ENCODE results near the gene ZNF730. TPM values are rescaled to one million over a fixed set of nuclear protein-coding genes. Genes with fewer than 3 reads are reported as not detected.
"Not testable (repeated sequence)": the region's sequence is repeated elsewhere in the genome, so short reads cannot be mapped to it uniquely, and the experiment has no call there.

ZNF730 gene
- polyA plus RNA-seq (2013, experiment 1 of 4) = 31.5 TPM
- 23.7 TPM for polyA plus RNA-seq (2013, experiment 2 of 4)
- polyA plus RNA-seq (2013, experiment 3 of 4) = 23.8 TPM
- polyA plus RNA-seq (2013, experiment 4 of 4) = 23.7 TPM

DNA sequence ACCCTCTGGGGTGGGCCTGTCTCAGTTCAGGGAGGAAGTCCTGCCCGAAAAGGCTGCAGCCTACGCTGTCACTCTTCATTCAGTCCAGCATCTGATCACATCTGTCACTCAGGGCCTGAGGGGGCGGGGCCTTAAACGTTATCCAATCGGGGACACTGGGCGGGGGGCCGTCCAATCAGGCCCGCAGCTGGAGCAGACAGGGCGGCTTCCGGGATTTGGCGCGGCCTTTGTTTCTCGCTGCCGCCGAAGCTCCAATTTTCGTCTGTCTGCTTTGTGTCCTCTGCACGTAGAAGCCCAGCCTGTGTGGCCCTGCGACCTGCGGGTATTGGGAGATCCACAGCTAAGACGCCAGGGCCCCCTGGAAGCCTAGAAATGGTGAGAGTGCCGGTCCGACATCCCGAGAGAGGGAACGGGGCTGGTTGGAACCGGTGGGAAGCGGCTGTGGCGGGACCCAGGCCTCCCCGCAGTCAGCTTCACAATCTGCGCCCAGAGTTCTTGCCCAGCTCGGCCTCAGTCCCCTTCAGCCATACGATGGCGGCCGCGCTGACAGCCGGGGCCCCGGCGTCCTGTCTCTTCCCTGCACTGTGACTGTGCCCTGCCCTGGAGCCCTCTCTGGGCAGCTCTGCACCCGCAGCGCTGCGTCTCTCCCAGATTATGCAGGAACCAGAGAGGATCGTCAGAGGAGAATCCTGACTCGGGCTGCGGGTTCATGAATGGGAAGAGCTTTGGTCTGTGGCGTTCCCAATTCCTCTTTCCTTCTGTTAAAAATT, at the start of gene ZNF730:
Gene ZNF730, plus strand, starts transcription at position 224 of the 770 bp plus-strand sequence. Its CDS starts 149 bp downstream, at position 373.
- Histone ChIP-seq H3K4me1 (ENCODE audit: control insufficient read depth, insufficient read depth, low read length) (no peaks in the 10 kb centered on the region), H3K27ac (ENCODE audit: insufficient read depth, low read depth, low read length, poor library complexity, severe bottlenecking) (peak within 1 kb of the TSS; percentile 100), H3K27me3 (ENCODE audit: control insufficient read depth, insufficient read depth, low read length, poor library complexity, severe bottlenecking) (no peaks in the 10 kb centered on the region), H3K36me3 (ENCODE audit: control insufficient read depth, insufficient read depth, low read length) (peaks cover 2% of the 10 kb centered on the region), H3K4me3 (ENCODE audit: insufficient read depth, low read depth, low read length) (peak within 1 kb of the TSS; percentile 72), H3K9me3 (ENCODE audit: control insufficient read depth, low read length) (no peaks in the 10 kb centered on the region)
- 0 to 1% methylated on average over 43 to 44 of the region's 44 CpGs for whole genome bisulfite sequencing, 2 experiments

GRCh38 chr19:23070353-23071146, 46.3 kb upstream of the ZNF730 start:
- 75 to 80% methylated on average over 43 of the region's 43 CpGs for WGBS, 2 experiments
- Histone ChIP-seq H3K4me1 (ENCODE audit: control insufficient read depth, insufficient read depth, low read length) (no peaks in the 10 kb centered on the region), H3K4me3 (ENCODE audit: insufficient read depth, low read depth, low read length) (no peak overlapping the region), H3K27ac (ENCODE audit: insufficient read depth, low read depth, low read length, poor library complexity, severe bottlenecking) (no peak overlapping the region), H3K27me3 (ENCODE audit: control insufficient read depth, insufficient read depth, low read length, poor library complexity, severe bottlenecking) (no peaks in the 10 kb centered on the region), H3K36me3 (ENCODE audit: control insufficient read depth, insufficient read depth, low read length) (no peaks in the 10 kb centered on the region), H3K9me3 (ENCODE audit: control insufficient read depth, low read length) (no peaks in the 10 kb centered on the region)

DNA sequence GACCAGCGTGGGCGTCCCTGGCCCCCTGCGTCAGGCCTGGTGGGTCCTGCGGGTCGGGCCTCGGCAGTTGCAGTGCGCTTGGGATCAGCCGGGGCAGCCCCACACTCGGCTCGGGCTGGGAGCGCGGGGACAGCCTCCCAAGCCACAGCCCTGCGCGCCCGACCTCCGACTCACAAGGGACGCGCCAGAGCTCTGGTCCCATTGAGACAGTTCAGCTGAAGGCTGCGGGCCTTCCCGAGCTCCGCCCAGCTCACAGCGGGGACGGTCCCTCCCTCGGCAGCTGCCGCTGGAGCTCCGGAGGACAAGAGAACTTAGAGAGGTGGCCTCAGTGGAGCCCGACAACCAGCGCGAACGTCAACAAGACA, 45.7 kb upstream of the ZNF730 start:
- Histone ChIP-seq H3K4me1 (ENCODE audit: control insufficient read depth, insufficient read depth, low read length) (no peaks in the 10 kb centered on the region), H3K36me3 (ENCODE audit: control insufficient read depth, insufficient read depth, low read length) (no peaks in the 10 kb centered on the region), H3K4me3 (ENCODE audit: insufficient read depth, low read depth, low read length) (no peak overlapping the region), H3K9me3 (ENCODE audit: control insufficient read depth, low read length) (no peaks in the 10 kb centered on the region), H3K27ac (ENCODE audit: insufficient read depth, low read depth, low read length, poor library complexity, severe bottlenecking) (no peak overlapping the region), H3K27me3 (ENCODE audit: control insufficient read depth, insufficient read depth, low read length, poor library complexity, severe bottlenecking) (no peaks in the 10 kb centered on the region)
- 57 to 61% methylated on average over 30 of the region's 30 CpGs for WGBS, 2 experiments

DNA sequence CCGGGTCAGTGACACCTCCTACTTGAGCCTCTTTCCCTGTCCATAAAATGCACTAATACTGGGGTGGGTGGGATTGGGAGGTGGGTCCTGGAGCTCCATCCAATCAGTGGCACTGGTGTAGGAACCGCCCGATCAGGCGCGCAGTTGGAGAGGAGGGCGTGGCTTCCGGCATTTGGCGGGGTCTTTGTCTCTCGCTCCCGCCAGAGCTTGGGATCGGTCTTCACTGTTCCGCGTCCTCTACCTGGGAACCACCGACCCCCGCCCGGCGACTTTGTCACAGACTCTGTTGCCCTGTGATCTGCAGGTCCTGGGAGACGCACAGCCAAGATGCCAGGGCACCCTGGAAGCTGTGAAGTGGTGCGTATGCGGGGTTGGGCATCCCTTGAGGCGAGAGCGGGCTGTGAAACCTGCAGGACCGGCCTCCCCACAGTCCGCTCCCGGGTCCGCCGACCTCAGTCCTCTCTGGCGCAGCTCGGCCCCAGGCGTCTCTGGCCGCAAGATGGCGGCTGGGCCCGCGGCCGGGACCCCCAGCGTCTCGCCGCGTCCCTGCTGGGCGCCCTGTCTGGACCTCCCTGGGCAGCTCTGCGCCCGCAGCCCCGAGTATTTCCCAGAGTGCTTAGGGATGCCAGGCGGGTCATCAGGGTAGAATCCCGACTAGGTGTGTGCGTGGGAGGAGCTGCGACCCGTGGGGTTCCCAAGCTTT, 41.6 kb upstream of the ZNF730 start:
- peaks cover 8% of the 10 kb centered on the region for H3K36me3 ChIP-seq (ENCODE audit: control insufficient read depth, insufficient read depth, low read length)
- 0% methylated on average over 48 of the region's 48 CpGs for WGBS, 2 experiments
- H3K9me3 ChIP-seq (ENCODE audit: control insufficient read depth, low read length) = no peaks in the 10 kb centered on the region
- H3K4me1 ChIP-seq (ENCODE audit: control insufficient read depth, insufficient read depth, low read length) = no peaks in the 10 kb centered on the region
- no peaks in the 10 kb centered on the region for H3K27me3 ChIP-seq (ENCODE audit: control insufficient read depth, insufficient read depth, low read length, poor library complexity, severe bottlenecking)
- H3K4me3 ChIP-seq (ENCODE audit: insufficient read depth, low read depth, low read length) = peak overlapping the region; percentile 84
- H3K27ac ChIP-seq (ENCODE audit: insufficient read depth, low read depth, low read length, poor library complexity, severe bottlenecking) = peak overlapping the region; percentile 99

- not testable (repeated sequence) for H3K4me1 ChIP-seq (ENCODE audit: control insufficient read depth, insufficient read depth, low read length); H3K27me3 ChIP-seq (ENCODE audit: control insufficient read depth, insufficient read depth, low read length, poor library complexity, severe bottlenecking); H3K9me3 ChIP-seq (ENCODE audit: control insufficient read depth, low read length); H3K27ac ChIP-seq (ENCODE audit: insufficient read depth, low read depth, low read length, poor library complexity, severe bottlenecking); H3K4me3 ChIP-seq (ENCODE audit: insufficient read depth, low read depth, low read length)
- whole genome bisulfite sequencing, 2 experiments = 59 to 66% methylated on average over 2 of the region's 2 CpGs
- peaks cover 25% of the 10 kb centered on the region for H3K36me3 ChIP-seq (ENCODE audit: control insufficient read depth, insufficient read depth, low read length)
These were observed 39.0 kb upstream of the ZNF730 start for GRCh38 chr19:23077776-23078175.

DNA sequence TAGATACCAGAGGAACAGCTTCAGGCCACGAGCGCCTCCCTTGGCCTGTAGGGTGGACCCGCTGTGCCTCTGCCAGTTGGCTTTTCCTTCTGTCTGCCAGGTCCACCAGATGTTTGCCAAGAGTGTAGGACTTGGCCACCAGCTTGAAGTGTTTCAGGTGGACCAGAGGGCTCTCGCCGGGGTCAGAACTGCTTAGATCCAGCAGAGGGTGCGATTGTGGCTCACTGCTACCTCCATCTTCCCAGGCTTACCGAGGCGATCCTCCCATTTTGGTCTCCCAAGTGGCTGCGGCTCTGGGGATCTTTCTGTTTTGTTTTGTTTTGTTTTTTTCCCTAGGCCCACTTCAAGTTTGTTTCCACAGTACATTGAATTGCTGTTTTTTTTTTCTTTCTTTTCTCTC, 23.0 kb upstream of the ZNF730 start:
- Histone ChIP-seq H3K27ac (ENCODE audit: insufficient read depth, low read depth, low read length, poor library complexity, severe bottlenecking) (no peak overlapping the region), H3K4me3 (ENCODE audit: insufficient read depth, low read depth, low read length) (no peak overlapping the region), H3K27me3 (ENCODE audit: control insufficient read depth, insufficient read depth, low read length, poor library complexity, severe bottlenecking) (no peaks in the 10 kb centered on the region), H3K36me3 (ENCODE audit: control insufficient read depth, insufficient read depth, low read length) (peaks cover 80% of the 10 kb centered on the region), H3K9me3 (ENCODE audit: control insufficient read depth, low read length) (no peaks in the 10 kb centered on the region), H3K4me1 (ENCODE audit: control insufficient read depth, insufficient read depth, low read length) (no peaks in the 10 kb centered on the region)
- 87 to 88% methylated on average over 9 of the region's 9 CpGs for WGBS, 2 experiments

GRCh38 chr19:23095418-23095817, 21.4 kb upstream of the ZNF730 start:
- Histone ChIP-seq H3K36me3 (ENCODE audit: control insufficient read depth, insufficient read depth, low read length) (peaks cover 79% of the 10 kb centered on the region), H3K4me3 (ENCODE audit: insufficient read depth, low read depth, low read length) (no peak overlapping the region), H3K9me3 (ENCODE audit: control insufficient read depth, low read length) (no peaks in the 10 kb centered on the region), H3K27ac (ENCODE audit: insufficient read depth, low read depth, low read length, poor library complexity, severe bottlenecking) (no peak overlapping the region), H3K4me1 (ENCODE audit: control insufficient read depth, insufficient read depth, low read length) (no peaks in the 10 kb centered on the region), H3K27me3 (ENCODE audit: control insufficient read depth, insufficient read depth, low read length, poor library complexity, severe bottlenecking) (no peaks in the 10 kb centered on the region)
- 95 to 96% methylated on average over 1 of the region's 1 CpG for WGBS, 2 experiments

GRCh38 chr19:23098286-23098685, 18.5 kb upstream of the ZNF730 start:
- WGBS, 2 experiments = 92 to 93% methylated on average over 2 of the region's 2 CpGs
- Histone ChIP-seq H3K27ac (ENCODE audit: insufficient read depth, low read depth, low read length, poor library complexity, severe bottlenecking) (no peak overlapping the region), H3K4me3 (ENCODE audit: insufficient read depth, low read depth, low read length) (no peak overlapping the region), H3K4me1 (ENCODE audit: control insufficient read depth, insufficient read depth, low read length) (no peaks in the 10 kb centered on the region), H3K36me3 (ENCODE audit: control insufficient read depth, insufficient read depth, low read length) (peaks cover 60% of the 10 kb centered on the region), H3K27me3 (ENCODE audit: control insufficient read depth, insufficient read depth, low read length, poor library complexity, severe bottlenecking) (no peaks in the 10 kb centered on the region), H3K9me3 (ENCODE audit: control insufficient read depth, low read length) (no peaks in the 10 kb centered on the region)

- Histone ChIP-seq H3K27ac (ENCODE audit: insufficient read depth, low read depth, low read length, poor library complexity, severe bottlenecking) (no peak overlapping the region), H3K36me3 (ENCODE audit: control insufficient read depth, insufficient read depth, low read length) (peaks cover 56% of the 10 kb centered on the region), H3K9me3 (ENCODE audit: control insufficient read depth, low read length) (no peaks in the 10 kb centered on the region), H3K4me1 (ENCODE audit: control insufficient read depth, insufficient read depth, low read length) (no peaks in the 10 kb centered on the region), H3K27me3 (ENCODE audit: control insufficient read depth, insufficient read depth, low read length, poor library complexity, severe bottlenecking) (no peaks in the 10 kb centered on the region), H3K4me3 (ENCODE audit: insufficient read depth, low read depth, low read length) (no peak overlapping the region)
- WGBS, 2 experiments = 88 to 95% methylated on average over 4 of the region's 4 CpGs
These were observed 17.8 kb upstream of the ZNF730 start for GRCh38 chr19:23098988-23099387.

- H3K27ac ChIP-seq (ENCODE audit: insufficient read depth, low read depth, low read length, poor library complexity, severe bottlenecking) = no peak overlapping the region
- no peaks in the 10 kb centered on the region for H3K9me3 ChIP-seq (ENCODE audit: control insufficient read depth, low read length)
- no peak overlapping the region for H3K4me3 ChIP-seq (ENCODE audit: insufficient read depth, low read depth, low read length)
- no peaks in the 10 kb centered on the region for H3K27me3 ChIP-seq (ENCODE audit: control insufficient read depth, insufficient read depth, low read length, poor library complexity, severe bottlenecking)
- peaks cover 55% of the 10 kb centered on the region for H3K36me3 ChIP-seq (ENCODE audit: control insufficient read depth, insufficient read depth, low read length)
- 94 to 99% methylated on average over 7 of the region's 7 CpGs for WGBS, 2 experiments
- H3K4me1 ChIP-seq (ENCODE audit: control insufficient read depth, insufficient read depth, low read length) = no peaks in the 10 kb centered on the region
These were observed 16.9 kb upstream of the ZNF730 start for GRCh38 chr19:23099966-23100365.
